Dermis microvascular lymphatic vessel endothelial cell (primary cell): ENCODE data around the gene ZNF33A. TPM values are rescaled to one million over a fixed set of nuclear protein-coding genes. Genes with fewer than 3 reads are reported as not detected.
A peak's percentile ranks its signal among the peaks of the same experiment; 100 is the strongest.
"Not testable (repeated sequence)": the region's sequence is repeated elsewhere in the genome, so short reads cannot be mapped to it uniquely, and the experiment has no call there.

Experiments
- DNase-seq, 2 donors: peaks; one replicate each; pipeline versions ENCODE4 v3.0.0 to v3.0.0-alpha.2; 2010; ENCODE audit warnings: low read depth in 2 of 2
- total RNA-seq: library from RNA; depleted of rRNA; stranded (reverse); fragments of >200 nt; gene quantifications from 2 replicates; pipeline ENCODE4 v1.2.1, GENCODE V29; 2014

The ZNF33A gene
- total RNA-seq, 1 donor from 2014 or later, result 14.5 TPM

GRCh38 chr10:38045129-38045528, 34.7 kb downstream of the ZNF33A start:
- DNase-seq, result no peak

GRCh38 chr10:38047666-38048065, 37.2 kb downstream of the ZNF33A start:
- no peak for DNase-seq

GRCh38 chr10:38050212-38050611, 39.7 kb downstream of the ZNF33A start:
- DNase-seq, result no peak

GRCh38 chr10:38054361-38054797, 43.9 kb downstream of the ZNF33A start:
- no peak for DNase-seq

GRCh38 chr10:38055274-38055894, 44.9 kb downstream of the ZNF33A start:
- DNase-seq, result not testable (repeated sequence)

- DNase-seq, result peak in 1 of 2 donors; percentile 5
Observed at GRCh38 chr10:38069663-38070062, 59.2 kb downstream of the ZNF33A start.

- DNase-seq, result no peak
Observed at GRCh38 chr10:38070501-38070900, 60.0 kb downstream of the ZNF33A start.

- DNase-seq, result no peak
Observed at GRCh38 chr10:38072552-38072951, 62.1 kb downstream of the ZNF33A start.

GRCh38 chr10:38076687-38077086, 66.2 kb downstream of the ZNF33A start:
- no peak for DNase-seq

GRCh38 chr10:38093318-38093717, 82.8 kb downstream of the ZNF33A start:
- DNase-seq, result not testable (repeated sequence)

- DNase-seq, result no peak
Observed at GRCh38 chr10:38093816-38094157, 83.3 kb downstream of the ZNF33A start.

- DNase-seq, result peak; percentile 93 to 98
Observed at GRCh38 chr10:38094158-38094926, 83.9 kb downstream of the ZNF33A start, which contains the start of gene ZNF37A. Gene ZNF37A, plus strand, starts transcription at chr10:38094337. Its CDS starts 2,281 bp downstream, at chr10:38096618.

GRCh38 chr10:38094927-38095574, 84.6 kb downstream of the ZNF33A start:
- DNase-seq, result no peak

GRCh38 chr10:38102880-38103279, 92.4 kb downstream of the ZNF33A start:
- DNase-seq, result no peak

- no peak for DNase-seq
Observed at GRCh38 chr10:38103756-38104155, 93.3 kb downstream of the ZNF33A start.

GRCh38 chr10:38112159-38112558, 101.7 kb downstream of the ZNF33A start:
- no peak for DNase-seq

Other genes starting within 250 kb of the ZNF33A start
- gene ZNF248, start 153.1 kb upstream of the ZNF33A start, total RNA-seq, result 4.5 and 5.7 TPM in 2 replicates
- 3.6 and 5.2 TPM in 2 replicates for gene ZNF25, start 34.0 kb upstream of the ZNF33A start, total RNA-seq
- gene ZNF37A, start 83.7 kb downstream of the ZNF33A start, total RNA-seq, result 5.1 and 5.8 TPM in 2 replicates